DOHH2 (cell line): ENCODE results near the gene HTT-AS.

Experiments used
- H3F3A ChIP-seq: fragments of 200-600 bp; sonication (generic), shearing (Covaris generic); 2 replicates; pipeline ENCODE4 v1.6.0; 2016; ENCODE audit warnings: antibody characterized with exemption, mild to moderate bottlenecking; ENCODE audit not compliant: control insufficient read depth, insufficient read depth
- H3K27ac ChIP-seq: fragments of 200-600 bp; sonication (generic); 2 replicates; pipeline ENCODE4 v1.5.1; 2014; ENCODE audit warnings: low read depth, mild to moderate bottlenecking, low read length, moderate library complexity
- H3K27me3 ChIP-seq: fragments of 200-600 bp; sonication (generic); 2 replicates; pipeline ENCODE4 v1.6.1; 2014; ENCODE audit warnings: mild to moderate bottlenecking, low read length, mixed read lengths; ENCODE audit not compliant: control insufficient read depth
- H3K36me3 ChIP-seq: fragments of 200-600 bp; sonication (generic); 2 replicates; pipeline ENCODE4 v1.6.1; 2014; ENCODE audit warnings: mild to moderate bottlenecking, low read length, moderate library complexity, mixed read lengths; ENCODE audit not compliant: control insufficient read depth
- H3K4me1 ChIP-seq: fragments of 200-600 bp; sonication (generic); 2 replicates; pipeline ENCODE4 v1.6.1; 2014; ENCODE audit warnings: mild to moderate bottlenecking, low read length, mixed read lengths; ENCODE audit not compliant: control insufficient read depth
- H3K4me2 ChIP-seq: fragments of 200-600 bp; sonication (generic); 2 replicates; pipeline ENCODE4 v1.6.0; 2014; ENCODE audit warnings: mild to moderate bottlenecking, low read length, moderate library complexity
- H3K4me3 ChIP-seq: fragments of 200-600 bp; sonication (generic); 2 replicates; pipeline ENCODE4 v1.5.1; 2014; ENCODE audit warnings: mild to moderate bottlenecking, low read length, mixed read lengths
- H3K79me2 ChIP-seq: fragments of 200-600 bp; sonication (generic); 2 replicates; pipeline ENCODE4 v1.6.1; 2014; ENCODE audit warnings: mild to moderate bottlenecking, low read length, mixed read lengths; ENCODE audit not compliant: control insufficient read depth
- H3K9me2 ChIP-seq: fragments of 200-600 bp; sonication (generic); replicated peaks from 2 replicates; pipeline ENCODE4 v1.6.1; 2014; ENCODE audit warnings: mild to moderate bottlenecking, low read length, mixed read lengths; ENCODE audit not compliant: control insufficient read depth
- H3K9me3 ChIP-seq: fragments of 200-600 bp; sonication (generic); 2 replicates; pipeline ENCODE4 v1.6.1; 2014; ENCODE audit warnings: antibody characterized with exemption, low read length, mixed read lengths; ENCODE audit not compliant: control insufficient read depth, insufficient read depth
- H4K20me1 ChIP-seq: fragments of 200-600 bp; sonication (generic); 2 replicates; pipeline ENCODE4 v1.6.0; 2014; ENCODE audit warnings: low read depth, mild to moderate bottlenecking, antibody characterized with exemption, low read length, moderate library complexity; ENCODE audit not compliant: control insufficient read depth, insufficient read depth
- CTCF ChIP-seq: fragments of 200-600 bp; sonication (generic); IDR thresholded peaks from one replicate; pipeline ENCODE4 v1.5.1; 2014; ENCODE audit warnings: antibody characterized with exemption, mild to moderate bottlenecking, low read depth, low read length; ENCODE audit not compliant: poor library complexity, severe bottlenecking
- EZH2phosphoT487 ChIP-seq: fragments of 200-600 bp; sonication (generic); IDR thresholded peaks from 2 replicates; pipeline ENCODE4 v1.6.1; 2017; ENCODE audit warnings: borderline replicate concordance, mild to moderate bottlenecking, antibody characterized with exemption, low read length, moderate library complexity, mixed read lengths

HTT-AS gene

DNA sequence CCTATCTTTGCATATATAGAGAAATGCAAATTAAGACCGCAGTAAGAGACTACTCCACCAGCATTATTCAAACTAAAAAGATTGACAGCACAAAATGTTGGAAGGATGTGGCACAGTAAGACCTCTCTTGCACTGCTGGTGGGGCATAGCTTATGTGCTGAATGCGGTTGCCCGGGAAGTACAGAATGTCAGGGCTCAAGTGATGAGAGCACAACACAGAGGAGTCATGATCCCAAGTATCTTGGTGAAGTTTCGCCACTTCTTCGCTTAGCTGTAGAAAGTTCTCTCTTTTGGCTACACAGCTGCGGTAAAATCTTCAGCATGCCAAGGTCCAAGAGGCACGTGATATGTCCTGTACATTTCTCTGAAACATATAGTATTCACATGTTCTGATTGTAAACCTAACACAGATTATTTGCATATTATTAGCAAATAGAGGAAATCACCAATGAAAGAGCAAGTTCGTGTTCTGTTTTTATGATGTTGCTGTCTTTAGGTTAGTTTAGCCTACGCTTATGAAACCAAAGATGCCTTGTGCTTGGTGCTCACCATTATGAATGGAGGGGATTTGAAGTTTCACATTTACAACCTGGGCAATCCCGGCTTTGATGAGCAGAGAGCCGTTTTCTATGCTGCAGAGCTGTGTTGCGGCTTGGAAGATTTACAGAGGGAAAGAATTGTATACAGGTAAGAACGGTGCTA is 55.0 kb downstream of the HTT-AS start:
- Histone ChIP-seq H3K27me3 (peaks cover 6% of the 10 kb centered on the region; the same call in 1 of the 2 replicates), H4K20me1 (no peaks in the 10 kb centered on the region), H3K4me1 (peaks cover 6% of the 10 kb centered on the region), H3K27ac (no peak overlapping the region), H3K79me2 (no peaks in the 10 kb centered on the region), H3K4me2 (no peak overlapping the region), H3K36me3 (no peaks in the 10 kb centered on the region), H3F3A (no peaks in the 10 kb centered on the region), H3K4me3 (no peak overlapping the region), H3K9me2 (no peaks in the 10 kb centered on the region), H3K9me3 (peaks cover 10% of the 10 kb centered on the region; the same call in 1 of the 2 replicates)
- TF ChIP-seq CTCF (no peak), EZH2phosphoT487 (no peak)

GRCh38 chr4:3017504-3017903 is 56.8 kb downstream of the HTT-AS start:
- H3K4me3 ChIP-seq: no peak overlapping the region
- H3K27ac ChIP-seq: no peak overlapping the region
- no peaks in the 10 kb centered on the region for H3K36me3 ChIP-seq
- no peak for TF ChIP-seq EZH2phosphoT487
- H3K4me2 ChIP-seq: no peak overlapping the region
- no peaks in the 10 kb centered on the region for H3K79me2 ChIP-seq
- no peaks in the 10 kb centered on the region for H3K9me3 ChIP-seq
- no peaks in the 10 kb centered on the region for H3F3A ChIP-seq
- no peaks in the 10 kb centered on the region for H4K20me1 ChIP-seq
- H3K27me3 ChIP-seq: peaks cover 6% of the 10 kb centered on the region; the same call in 1 of the 2 replicates
- H3K9me2 ChIP-seq: no peaks in the 10 kb centered on the region
- H3K4me1 ChIP-seq: peaks cover 6% of the 10 kb centered on the region

- Histone ChIP-seq H3K9me2 (no peaks in the 10 kb centered on the region), H3K36me3 (no peaks in the 10 kb centered on the region), H3F3A (no peaks in the 10 kb centered on the region), H3K79me2 (no peaks in the 10 kb centered on the region), H3K4me1 (peaks cover 6% of the 10 kb centered on the region), H3K9me3 (no peaks in the 10 kb centered on the region), H3K27me3 (peaks cover 6% of the 10 kb centered on the region; the same call in 1 of the 2 replicates), H3K27ac (no peak overlapping the region), H3K4me2 (no peak overlapping the region), H3K4me3 (no peak overlapping the region), H4K20me1 (no peaks in the 10 kb centered on the region)
- TF ChIP-seq EZH2phosphoT487 (no peak), CTCF (no peak)
Measured at GRCh38 chr4:3016961-3017360, 57.4 kb downstream of the HTT-AS start.

- peaks cover 8% of the 10 kb centered on the region for H3K27me3 ChIP-seq
- TF ChIP-seq EZH2phosphoT487 (no peak), CTCF (no peak)
- H3K9me3 ChIP-seq: no peaks in the 10 kb centered on the region
- H3K79me2 ChIP-seq: no peaks in the 10 kb centered on the region
- H3K9me2 ChIP-seq: no peaks in the 10 kb centered on the region
- H3K36me3 ChIP-seq: no peaks in the 10 kb centered on the region
- no peaks in the 10 kb centered on the region for H3K4me1 ChIP-seq
- no peak overlapping the region for H3K27ac ChIP-seq
- no peaks in the 10 kb centered on the region for H3F3A ChIP-seq
- no peak overlapping the region for H3K4me2 ChIP-seq
- H3K4me3 ChIP-seq: no peak overlapping the region
- H4K20me1 ChIP-seq: no peaks in the 10 kb centered on the region
Measured at GRCh38 chr4:3013839-3014350, 60.4 kb downstream of the HTT-AS start.
